KOPT-K1 (cell line): ENCODE measurements around the gene CORO1C.
"Not testable (repeated sequence)": the region's sequence is repeated elsewhere in the genome, so short reads cannot be mapped to it uniquely, and the experiment has no call there.

Source experiments
- H3K27ac ChIP-seq: fragments of 200-600 bp; sonication (generic); 2 replicates; pipeline ENCODE4 v1.5.1; 2016; ENCODE audit warnings: antibody characterized with exemption, mild to moderate bottlenecking, low read depth, low read length; ENCODE audit not compliant: poor library complexity, severe bottlenecking
- H3K36me3 ChIP-seq: fragments of 200-600 bp; sonication (generic); 2 replicates; pipeline ENCODE4 v1.5.1; 2017; ENCODE audit warnings: antibody characterized with exemption, mild to moderate bottlenecking, low read length, moderate library complexity; ENCODE audit not compliant: insufficient read depth
- H3K9me3 ChIP-seq: fragments of 200-600 bp; sonication (generic); 2 replicates; pipeline ENCODE4 v1.5.1; 2017; ENCODE audit warnings: antibody characterized with exemption, low read length, mild to moderate bottlenecking; ENCODE audit not compliant: insufficient read depth, poor library complexity, severe bottlenecking

CORO1C gene

DNA sequence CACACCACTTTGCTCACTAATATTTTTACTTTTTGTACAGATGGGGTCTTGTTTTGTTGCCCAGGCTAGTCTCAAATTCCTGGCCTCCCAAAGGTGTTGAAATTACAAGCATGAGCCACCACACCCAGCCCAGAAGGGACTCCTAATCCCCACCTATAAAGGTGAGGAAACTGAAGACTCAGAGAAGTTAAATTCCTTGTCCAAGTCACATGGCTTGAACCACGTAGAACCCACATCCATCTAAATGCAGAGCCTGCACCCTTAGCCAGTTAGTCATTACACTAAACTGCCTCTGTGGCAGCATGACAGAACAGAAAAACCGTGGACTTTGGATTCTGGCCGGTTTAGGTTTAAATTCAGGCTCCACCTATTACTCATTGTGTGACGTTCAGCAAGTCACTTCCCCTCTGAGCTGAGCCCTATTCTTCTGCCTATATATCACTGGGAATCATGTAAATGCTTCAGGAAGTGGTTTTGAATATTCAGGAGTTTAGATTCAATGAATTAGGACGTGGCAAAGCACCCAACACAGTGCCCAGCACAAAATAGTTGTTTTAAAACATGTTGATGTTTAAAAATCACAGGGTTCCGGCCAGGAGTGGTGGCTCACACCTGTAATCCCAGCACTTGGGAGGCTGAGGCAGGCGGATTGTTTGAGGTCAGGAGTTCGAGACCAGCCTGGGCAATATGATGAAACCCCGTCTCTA, 3.0 kb upstream of the CORO1C start:
- Histone ChIP-seq H3K36me3 (no peaks in the 10 kb centered on the region), H3K27ac (no peak overlapping the region), H3K9me3 (no peaks in the 10 kb centered on the region)

DNA sequence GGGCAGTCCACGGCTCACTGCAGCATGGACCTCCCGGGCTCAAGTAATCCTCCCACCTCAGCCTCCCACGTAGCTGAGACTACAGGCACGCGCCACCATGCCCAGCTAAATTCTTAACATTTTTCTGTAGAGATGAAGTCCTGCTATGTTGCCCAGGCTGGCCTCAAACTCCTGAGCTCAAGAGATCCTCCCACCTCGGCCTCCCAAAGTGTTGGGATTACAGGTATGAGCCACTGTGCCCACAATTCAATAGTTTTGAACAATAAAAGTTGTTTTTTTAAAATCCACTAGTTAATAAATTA, 1.9 kb upstream of the CORO1C start:
- H3K9me3 ChIP-seq, H3K36me3 ChIP-seq, H3K27ac ChIP-seq: not testable (repeated sequence)

DNA sequence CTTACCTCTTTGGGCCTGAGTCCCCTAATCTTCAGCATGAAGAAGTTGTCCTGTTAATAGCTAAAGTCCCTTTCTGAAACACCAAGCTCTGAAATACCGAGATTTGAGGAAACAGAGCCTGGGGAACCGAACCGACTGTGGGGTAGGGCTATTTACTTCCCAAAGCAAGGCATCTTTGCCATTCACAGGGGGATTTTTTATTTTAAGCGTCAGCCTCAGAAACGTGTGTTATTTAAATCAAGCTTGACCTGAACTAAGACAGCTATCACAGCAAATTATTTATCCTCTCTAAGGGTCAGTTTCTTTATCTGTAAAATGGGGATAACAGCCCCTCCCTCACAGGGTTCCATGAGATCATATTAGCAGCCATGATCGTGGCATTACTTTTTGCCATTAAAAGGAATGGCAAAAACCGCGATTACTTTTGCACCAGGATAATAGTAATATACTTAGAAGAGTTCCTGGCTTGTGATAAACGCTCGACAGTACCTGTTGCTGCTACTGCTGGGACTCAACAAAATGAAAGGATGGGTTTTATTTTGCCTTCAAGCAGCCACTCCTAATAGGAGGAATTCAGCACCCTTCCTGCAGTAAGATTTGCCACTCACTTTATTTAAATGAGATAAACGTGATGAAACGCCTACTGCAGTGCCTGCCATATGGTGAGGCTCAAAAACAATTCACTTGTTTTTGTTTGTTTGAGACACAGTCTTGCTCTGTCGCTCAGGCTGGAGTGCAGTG, 1.3 kb upstream of the CORO1C start:
- no peaks in the 10 kb centered on the region for H3K36me3 ChIP-seq
- H3K9me3 ChIP-seq, result no peaks in the 10 kb centered on the region
- H3K27ac ChIP-seq, result peak overlapping the region; percentile 80

DNA sequence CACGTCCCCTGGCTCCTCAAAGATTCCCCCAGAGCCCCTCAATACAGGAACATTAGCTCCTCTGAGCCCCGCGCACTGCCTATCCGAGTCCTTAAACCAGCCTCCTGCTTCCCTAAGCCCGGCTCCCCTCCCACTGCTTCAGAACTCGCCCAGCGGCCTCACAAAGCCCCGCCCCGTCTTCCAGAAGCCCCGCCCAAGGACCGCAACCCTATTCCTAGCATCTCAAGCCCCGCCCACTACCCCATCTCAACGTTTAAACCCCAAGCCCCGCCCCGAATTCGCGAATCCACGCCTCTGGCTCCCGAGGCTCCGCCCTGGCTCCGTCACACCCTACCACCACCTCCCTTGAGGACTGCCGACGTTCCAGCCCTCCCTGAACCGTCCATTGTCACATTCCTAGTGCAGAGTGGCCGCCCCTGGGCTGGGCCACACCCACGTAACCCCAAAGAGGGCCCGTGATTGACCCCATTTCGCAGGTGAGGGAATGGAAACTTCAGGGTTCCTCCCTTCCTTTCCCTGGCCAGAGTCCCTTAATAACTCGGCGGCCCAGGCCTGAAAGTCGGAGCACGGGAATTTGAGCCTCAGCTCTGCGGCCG, 646 bp upstream of the CORO1C start:
- Histone ChIP-seq H3K36me3 (no peaks in the 10 kb centered on the region), H3K9me3 (no peaks in the 10 kb centered on the region), H3K27ac (peak overlapping the region; percentile 80)

DNA sequence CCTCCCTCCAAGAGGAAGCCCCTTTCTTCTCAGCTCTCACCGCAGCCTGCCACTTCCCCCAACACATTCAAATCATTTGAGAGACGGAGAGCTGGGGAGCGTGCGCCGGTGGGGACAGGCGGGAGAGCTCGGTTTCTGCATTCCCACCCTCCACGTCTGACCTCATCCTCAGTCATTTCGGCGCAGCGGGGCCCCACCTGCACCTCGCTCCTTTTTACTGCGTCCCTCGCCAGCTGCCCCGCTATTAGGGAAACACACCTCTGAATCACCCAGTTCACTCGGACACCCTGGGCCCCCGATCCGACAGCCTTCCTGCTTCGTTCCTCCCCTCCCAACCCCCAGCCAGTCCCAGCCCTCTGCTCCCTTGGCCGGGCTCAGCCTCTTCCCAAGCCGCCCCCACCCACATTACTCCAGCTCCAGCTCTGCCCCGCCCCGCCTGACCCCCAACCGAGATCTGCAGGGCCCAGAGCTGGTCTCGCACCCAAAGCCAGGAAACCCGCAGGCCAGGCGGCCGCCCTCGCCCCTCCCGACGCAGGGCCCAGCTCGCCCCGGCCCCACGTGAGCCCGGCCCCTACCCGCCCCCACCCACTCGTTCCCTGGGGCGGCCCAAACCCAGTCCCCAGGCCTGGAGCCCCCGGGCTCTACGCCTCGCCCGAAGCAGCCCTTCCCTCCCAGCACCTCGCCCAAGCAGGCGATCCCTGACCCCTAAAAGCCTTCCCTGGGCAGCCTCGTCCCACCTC, 783 bp downstream of the CORO1C start:
- H3K9me3 ChIP-seq, result no peaks in the 10 kb centered on the region
- no peaks in the 10 kb centered on the region for H3K36me3 ChIP-seq
- H3K27ac ChIP-seq, result peak overlapping the region; percentile 80

DNA sequence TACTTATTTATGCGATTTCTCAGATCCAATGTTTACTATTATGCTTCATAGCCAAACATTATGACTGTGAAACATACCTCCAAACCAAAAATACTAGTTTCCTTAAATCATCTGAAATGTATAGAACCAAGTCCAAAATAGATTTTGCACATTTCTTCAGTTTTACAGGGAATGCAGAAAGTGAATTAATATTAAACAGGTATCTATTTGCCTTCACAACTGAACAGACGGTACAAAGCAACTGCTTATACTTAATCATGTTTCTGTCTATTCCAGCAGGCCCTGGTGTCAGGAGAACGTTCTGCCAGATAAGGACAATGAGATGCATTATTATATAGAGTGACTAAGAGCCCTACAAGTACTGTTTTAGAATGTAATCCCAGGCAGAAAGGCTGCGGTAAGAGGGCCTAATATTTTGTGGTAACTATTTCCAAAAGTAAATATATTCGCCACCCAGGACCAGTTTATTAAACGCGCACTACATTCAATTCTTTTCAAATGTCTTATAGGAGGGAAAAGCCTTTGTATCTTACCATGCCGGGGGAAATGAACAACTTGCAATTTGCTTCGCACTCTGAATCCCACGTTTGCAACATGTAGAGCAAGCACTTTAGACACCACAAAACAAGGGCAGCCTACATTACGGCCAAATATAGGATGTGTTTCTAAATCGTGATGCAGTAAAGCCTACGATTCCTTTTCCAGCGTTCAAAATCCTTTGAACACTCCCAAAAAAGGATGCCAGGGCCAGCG, 1.5 kb downstream of the CORO1C start:
- no peaks in the 10 kb centered on the region for H3K9me3 ChIP-seq
- peak overlapping the region; percentile 80 for H3K27ac ChIP-seq

DNA sequence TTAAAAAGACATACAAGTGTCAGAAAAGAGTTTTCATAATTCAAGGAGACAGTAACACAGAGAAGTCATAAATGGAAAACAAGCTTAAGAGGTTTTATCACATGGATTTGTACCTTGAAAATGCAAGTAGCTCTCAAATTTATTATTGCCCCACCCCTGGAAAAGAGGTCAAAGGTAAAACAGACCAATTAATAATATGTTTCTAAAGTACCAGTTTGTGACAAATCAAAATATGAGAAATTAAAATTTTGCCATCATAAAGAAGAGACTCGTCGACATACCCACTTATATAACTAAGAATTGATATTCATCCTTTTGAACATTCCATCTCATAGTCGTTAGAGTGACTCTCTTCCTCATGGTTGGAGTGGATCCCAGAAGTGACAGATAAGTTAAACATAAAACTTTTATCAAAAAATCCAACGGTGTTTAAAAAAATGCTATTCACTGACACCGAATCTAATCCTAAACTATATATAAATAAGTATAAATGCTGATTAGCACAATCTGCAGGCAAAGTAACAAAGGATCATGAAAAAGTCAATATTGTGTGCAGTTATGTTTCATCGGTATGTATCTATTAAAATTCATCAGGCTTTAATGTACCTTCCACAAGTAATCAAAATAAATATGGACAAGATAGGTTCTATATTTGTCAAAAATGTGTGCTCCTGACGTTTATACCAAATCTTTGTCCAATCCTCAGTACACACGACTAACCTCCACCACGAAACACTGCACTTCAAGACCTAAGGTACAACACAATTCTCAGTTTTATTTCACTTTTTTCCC, 2.3 kb downstream of the CORO1C start:
- H3K27ac ChIP-seq, result no peak overlapping the region
- no peaks in the 10 kb centered on the region for H3K9me3 ChIP-seq
- no peaks in the 10 kb centered on the region for H3K36me3 ChIP-seq

More for the DNA sequence above, 1.5 kb downstream of the CORO1C start:
- no peaks in the 10 kb centered on the region for H3K36me3 ChIP-seq

DNA sequence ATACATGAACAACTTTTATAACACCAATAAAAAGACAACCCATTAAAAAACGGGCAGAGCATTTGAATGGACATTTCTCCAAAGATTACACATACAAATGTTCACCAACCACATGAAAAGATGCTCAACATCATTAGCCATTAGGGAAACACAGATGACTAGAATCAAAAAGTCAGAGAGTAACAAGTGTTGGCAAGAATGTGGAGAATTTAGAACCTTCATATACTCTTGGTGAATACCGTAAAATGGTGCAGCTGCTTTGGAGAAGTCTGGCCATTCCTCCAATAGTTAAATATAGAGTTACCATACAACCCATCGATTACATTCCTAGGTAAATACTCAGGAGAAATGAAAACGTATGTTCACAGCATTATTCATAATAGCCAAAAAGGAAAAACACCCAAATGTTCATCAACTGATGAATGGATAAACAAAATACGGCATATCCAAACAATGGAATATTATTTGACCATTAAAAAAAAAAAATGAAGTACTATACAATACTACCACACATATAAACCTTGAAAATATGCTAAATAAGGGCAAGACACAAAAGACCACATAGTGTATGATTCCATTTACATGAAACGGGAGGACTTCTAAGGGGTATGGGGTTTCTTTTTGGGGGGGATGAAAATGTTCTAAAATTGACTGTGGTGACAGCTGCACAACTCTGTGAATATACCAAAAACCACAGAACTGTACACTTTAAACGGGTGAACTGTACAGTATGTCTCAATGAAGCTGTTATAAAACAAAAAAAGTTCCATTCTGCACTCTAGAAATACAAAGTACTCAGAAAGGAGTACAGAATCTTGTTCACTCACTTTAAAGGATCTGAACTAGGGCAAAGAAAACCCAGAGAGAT, 3.2 kb downstream of the CORO1C start:
- H3K36me3 ChIP-seq, result no peaks in the 10 kb centered on the region
- no peak overlapping the region for H3K27ac ChIP-seq
- no peaks in the 10 kb centered on the region for H3K9me3 ChIP-seq

DNA sequence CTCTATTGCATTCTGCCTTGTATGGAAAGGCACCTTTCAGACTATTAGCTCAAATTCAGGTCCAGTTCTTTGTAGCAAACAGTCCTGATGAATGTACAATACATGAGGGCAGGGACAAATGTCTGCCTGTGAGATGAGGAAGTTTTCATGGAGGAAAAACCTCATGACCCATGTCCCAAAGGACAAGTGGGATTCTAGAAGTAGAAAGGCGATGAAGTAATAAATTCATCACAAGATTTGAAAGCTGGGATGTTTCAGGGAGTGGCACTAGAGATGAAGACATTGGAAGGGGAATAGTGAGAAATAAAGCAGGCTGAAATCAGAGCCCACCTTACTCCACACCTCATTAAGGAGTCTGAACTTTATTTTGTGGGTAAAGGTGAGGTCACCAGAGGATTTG, 4.2 kb downstream of the CORO1C start:
- no peak overlapping the region for H3K27ac ChIP-seq
- H3K9me3 ChIP-seq, result no peaks in the 10 kb centered on the region
- H3K36me3 ChIP-seq, result no peaks in the 10 kb centered on the region

DNA sequence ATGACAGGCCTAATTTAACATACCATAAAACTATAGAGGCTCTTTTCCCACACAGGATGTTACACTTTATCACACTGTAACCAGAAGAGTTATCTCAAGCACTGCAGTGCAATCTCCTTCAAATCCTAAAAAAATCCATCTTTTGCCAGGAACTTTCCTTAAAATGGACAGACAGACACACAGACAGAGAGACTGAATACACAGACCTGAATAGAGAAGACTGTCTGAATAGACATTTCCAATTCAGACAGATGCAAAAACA, 6.5 kb downstream of the CORO1C start:
- H3K27ac ChIP-seq, result no peak overlapping the region
- H3K9me3 ChIP-seq, result no peaks in the 10 kb centered on the region
- no peaks in the 10 kb centered on the region for H3K36me3 ChIP-seq

DNA sequence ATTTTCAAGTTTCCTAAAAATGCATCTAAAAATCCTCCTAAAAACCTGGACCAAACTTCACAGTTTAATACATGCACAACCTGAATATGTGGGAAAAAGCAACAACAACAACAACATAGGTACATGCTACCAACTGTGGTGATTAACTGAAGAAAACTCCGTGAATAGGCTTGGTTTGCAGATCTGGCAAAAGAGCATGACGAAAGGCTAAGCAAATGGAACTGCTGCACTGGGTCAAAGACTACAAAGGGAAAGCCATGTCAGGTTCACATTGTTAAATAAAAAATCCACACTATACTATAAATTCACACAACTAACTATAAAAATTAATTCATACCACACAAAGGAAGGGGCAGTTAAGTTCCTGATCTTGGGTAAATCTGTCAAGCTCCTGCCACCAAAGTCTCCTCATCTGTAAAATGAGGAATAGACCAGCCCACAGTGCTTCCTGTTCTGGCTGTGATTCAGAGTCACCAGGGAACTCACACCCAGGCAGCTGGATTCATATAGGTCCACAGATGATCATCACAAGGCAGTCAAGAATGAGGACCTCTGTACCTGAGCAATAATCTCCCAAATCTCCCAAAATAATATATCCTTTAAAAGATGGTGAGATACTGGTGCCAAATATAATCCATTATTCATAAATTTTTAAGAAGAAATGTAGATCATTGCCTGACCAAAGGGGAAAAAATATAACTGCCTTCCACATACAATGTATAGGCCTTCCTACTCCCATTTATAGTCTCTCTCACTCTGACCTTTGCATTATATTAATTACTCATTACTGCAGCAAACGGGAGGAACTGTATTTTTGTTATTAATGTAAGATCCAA, 7.0 kb downstream of the CORO1C start:
- no peaks in the 10 kb centered on the region for H3K9me3 ChIP-seq
- H3K27ac ChIP-seq, result no peak overlapping the region
- H3K36me3 ChIP-seq, result no peaks in the 10 kb centered on the region

DNA sequence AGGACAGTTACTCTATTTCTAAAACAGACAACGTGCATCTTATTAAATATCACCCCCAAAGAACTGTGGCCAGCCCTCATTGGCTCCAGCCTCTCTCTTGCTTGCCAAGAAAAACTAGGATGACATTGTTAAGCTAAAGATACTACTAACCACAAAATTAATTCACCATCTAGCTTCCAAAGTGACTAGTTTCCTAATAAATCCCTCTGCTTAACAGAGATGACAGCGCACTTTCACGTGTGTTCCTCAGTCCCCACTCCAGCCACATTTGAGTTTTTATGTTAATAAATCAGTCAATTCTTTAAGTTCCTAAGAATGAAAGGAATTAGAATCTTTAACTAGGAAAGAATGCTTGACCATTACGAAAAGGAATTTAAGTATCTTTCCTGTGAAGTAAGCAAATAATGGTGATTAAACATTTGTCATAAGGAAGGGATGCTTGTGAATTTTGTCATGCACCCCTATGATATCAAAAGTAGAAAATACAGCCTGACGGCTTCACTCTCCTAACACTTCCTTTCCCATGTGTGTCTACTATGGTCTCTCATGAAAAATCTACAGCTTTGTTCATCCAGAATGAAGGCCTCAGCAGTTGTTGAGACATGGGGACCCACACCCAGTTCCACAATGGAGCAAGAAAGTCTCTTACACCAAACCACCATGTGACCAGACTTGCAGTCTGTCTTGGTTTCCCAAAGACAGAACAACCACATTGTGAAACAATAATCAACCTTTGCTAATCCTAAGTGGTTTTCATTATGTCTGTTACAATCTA, 8.1 kb downstream of the CORO1C start:
- H3K9me3 ChIP-seq, result no peaks in the 10 kb centered on the region
- H3K27ac ChIP-seq, result no peak overlapping the region
- H3K36me3 ChIP-seq, result no peaks in the 10 kb centered on the region
